Endothelial cell of umbilical vein (primary cell): ENCODE measurements around the gene ASB1.

Source experiments
- EZH2 ChIP-seq: IDR thresholded peaks from 2 replicates; pipeline ENCODE4 v1.6.1; 2012; ENCODE audit warnings: borderline replicate concordance, low read depth, mild to moderate bottlenecking, moderate library complexity, low read length, inconsistent platforms; ENCODE audit not compliant: severe bottlenecking
- FOS ChIP-seq: IDR thresholded peaks from 2 replicates; pipeline ENCODE4 v1.6.1; 2011; ENCODE audit warnings: mild to moderate bottlenecking, low read length, moderate library complexity, borderline replicate concordance; ENCODE audit not compliant: insufficient read depth
- GATA2 ChIP-seq: IDR thresholded peaks from 2 replicates; pipeline ENCODE4 v1.7.0; 2011; ENCODE audit warnings: low read depth, mild to moderate bottlenecking, moderate library complexity, mixed read lengths, low read length; ENCODE audit not compliant: insufficient read length, insufficient read depth
- JUN ChIP-seq: IDR thresholded peaks from 2 replicates; pipeline ENCODE4 v1.6.1; 2011; ENCODE audit warnings: borderline replicate concordance, low read depth; ENCODE audit not compliant: insufficient read length, insufficient read depth
- MYC ChIP-seq: IDR thresholded peaks from one replicate; pipeline ENCODE4 v1.6.1; 2011; ENCODE audit warnings: mild to moderate bottlenecking, low read depth, low read length
- POLR2A ChIP-seq: IDR thresholded peaks from 2 replicates; pipeline ENCODE4 v1.6.1; 2012; ENCODE audit warnings: low read depth, mild to moderate bottlenecking, control low read depth, low read length
- POLR2AphosphoS5 ChIP-seq: IDR thresholded peaks from 2 replicates; pipeline ENCODE4 v1.6.1; 2012; ENCODE audit warnings: low read depth, mild to moderate bottlenecking, control low read depth, low read length, moderate library complexity; ENCODE audit not compliant: insufficient read depth
- TF ChIP-seq, protein P1 (sequence below), 2 donors: IDR thresholded peaks; 1 replicate in 1 of 2; 2 replicates in 1 of 2; pipeline ENCODE4 v1.5.1; 2011; ENCODE audit warnings: low read length in 2 of 2, mild to moderate bottlenecking in 2 of 2, moderate library complexity in 2 of 2, control low read depth in 1 of 2, inconsistent platforms in 1 of 2, low read depth in 1 of 2; ENCODE audit not compliant: insufficient read depth in 1 of 2; ENCODE audit errors: extremely low read depth in 1 of 2
- TF ChIP-seq, protein P2 (sequence below): IDR thresholded peaks from 2 replicates; pipeline ENCODE4 v1.6.1; 2011; ENCODE audit not compliant: insufficient read depth, insufficient read length

DNA sequence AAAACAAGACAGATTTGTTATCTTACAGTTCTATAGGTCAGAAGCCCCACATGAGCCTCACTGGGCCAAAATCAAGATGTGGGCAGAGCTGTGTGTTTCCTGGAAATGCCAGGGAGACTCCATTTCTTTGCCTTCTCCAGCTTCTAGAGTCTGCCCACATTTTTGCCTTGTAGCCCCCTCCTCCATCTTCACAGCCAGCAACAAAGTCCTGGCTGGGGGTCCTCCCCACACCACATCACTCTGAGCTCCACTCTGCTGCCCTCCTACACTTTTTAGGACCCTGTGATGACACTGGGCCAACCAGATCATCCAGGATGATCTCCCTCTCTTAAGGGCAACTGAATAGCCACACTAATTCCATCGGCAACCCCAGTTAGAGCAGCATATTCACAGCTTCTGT is 34.3 kb downstream of the ASB1 start:
- no peak for TF ChIP-seq GATA2
- no peak for TF ChIP-seq POLR2A
- TF ChIP-seq, protein P1, sequence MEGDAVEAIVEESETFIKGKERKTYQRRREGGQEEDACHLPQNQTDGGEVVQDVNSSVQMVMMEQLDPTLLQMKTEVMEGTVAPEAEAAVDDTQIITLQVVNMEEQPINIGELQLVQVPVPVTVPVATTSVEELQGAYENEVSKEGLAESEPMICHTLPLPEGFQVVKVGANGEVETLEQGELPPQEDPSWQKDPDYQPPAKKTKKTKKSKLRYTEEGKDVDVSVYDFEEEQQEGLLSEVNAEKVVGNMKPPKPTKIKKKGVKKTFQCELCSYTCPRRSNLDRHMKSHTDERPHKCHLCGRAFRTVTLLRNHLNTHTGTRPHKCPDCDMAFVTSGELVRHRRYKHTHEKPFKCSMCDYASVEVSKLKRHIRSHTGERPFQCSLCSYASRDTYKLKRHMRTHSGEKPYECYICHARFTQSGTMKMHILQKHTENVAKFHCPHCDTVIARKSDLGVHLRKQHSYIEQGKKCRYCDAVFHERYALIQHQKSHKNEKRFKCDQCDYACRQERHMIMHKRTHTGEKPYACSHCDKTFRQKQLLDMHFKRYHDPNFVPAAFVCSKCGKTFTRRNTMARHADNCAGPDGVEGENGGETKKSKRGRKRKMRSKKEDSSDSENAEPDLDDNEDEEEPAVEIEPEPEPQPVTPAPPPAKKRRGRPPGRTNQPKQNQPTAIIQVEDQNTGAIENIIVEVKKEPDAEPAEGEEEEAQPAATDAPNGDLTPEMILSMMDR (IDR thresholded peaks at IDR 0.05; ENCODE audit: extremely low read depth in 1 of 2, insufficient read depth in 1 of 2, low read depth in 1 of 2, low read length in 2 of 2), result no peak
- no peak for TF ChIP-seq EZH2
- TF ChIP-seq JUN, result no peak
- TF ChIP-seq, protein P2, sequence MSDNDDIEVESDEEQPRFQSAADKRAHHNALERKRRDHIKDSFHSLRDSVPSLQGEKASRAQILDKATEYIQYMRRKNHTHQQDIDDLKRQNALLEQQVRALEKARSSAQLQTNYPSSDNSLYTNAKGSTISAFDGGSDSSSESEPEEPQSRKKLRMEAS, result no peak
- no peak for TF ChIP-seq MYC
- TF ChIP-seq POLR2AphosphoS5, result no peak
- no peak for TF ChIP-seq FOS
